GM10847 (cell line): ENCODE measurements around the gene SPRR1B.

ENCODE experiments used
- POLR2A ChIP-seq: IDR thresholded peaks from 2 replicates; pipeline ENCODE4 v1.6.1; 2011; ENCODE audit not compliant: insufficient read length; ENCODE audit errors: extremely low read depth

SPRR1B gene

DNA sequence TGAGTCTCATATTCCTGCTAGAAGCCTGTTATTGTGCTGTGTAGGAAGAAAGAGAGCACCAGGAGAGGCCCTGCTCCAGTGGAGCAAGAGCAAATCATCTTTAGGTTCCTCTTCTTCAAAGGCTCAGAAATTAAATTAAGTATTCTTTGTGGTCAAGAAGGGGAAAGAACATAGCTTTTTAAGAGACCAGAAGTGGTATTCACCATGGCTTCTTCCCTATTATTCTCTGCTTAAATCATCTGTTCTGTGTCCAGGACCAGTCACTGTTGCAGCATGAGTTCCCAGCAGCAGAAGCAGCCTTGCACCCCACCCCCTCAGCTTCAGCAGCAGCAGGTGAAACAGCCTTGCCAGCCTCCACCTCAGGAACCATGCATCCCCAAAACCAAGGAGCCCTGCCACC lies 1.1 kb downstream of the SPRR1B start:
- TF ChIP-seq POLR2A = no peak

DNA sequence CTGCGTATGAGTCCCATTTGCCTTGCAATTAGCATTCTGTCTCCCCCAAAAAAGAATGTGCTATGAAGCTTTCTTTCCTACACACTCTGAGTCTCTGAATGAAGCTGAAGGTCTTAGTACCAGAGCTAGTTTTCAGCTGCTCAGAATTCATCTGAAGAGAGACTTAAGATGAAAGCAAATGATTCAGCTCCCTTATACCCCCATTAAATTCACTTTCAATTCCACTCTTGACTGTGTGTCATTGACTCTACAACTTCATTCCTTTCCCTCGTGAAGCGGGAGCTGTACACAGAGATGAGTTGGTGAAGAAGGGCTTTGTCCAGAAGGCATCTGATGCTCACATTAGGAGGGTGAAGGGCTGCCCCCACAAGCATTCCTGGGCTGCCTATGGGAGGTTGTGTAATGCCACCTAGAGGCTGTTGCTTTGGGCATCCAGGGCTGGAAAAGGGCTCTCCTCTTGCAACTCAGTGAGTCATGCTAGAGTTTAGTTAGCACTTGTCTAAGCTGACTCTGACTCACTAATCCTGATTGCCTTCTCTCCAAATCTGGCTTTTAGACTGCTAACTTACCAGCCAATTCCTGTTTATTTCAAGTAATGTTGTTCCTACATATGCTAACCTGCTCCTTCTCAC lies 1.8 kb downstream of the SPRR1B start:
- no peak for TF ChIP-seq POLR2A

DNA sequence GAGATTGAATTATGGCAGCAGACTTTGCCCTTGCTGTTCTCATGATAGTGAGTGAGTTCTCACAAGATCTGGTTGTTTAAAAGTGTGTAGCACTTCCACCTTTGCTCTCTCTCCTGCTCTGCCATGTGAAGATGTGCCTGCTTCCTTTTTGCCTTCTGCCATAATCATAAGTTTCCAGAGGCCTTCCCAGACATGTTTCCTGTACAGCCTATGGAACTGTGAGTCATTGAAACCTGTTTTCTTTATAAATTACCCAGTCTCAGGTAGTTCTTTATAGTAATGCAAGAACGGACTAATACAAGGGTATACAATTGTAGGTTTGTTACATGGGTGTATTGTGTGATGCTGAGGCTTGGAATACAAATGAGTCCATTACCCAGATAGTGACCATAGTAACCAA lies 4.2 kb downstream of the SPRR1B start:
- TF ChIP-seq POLR2A = no peak

DNA sequence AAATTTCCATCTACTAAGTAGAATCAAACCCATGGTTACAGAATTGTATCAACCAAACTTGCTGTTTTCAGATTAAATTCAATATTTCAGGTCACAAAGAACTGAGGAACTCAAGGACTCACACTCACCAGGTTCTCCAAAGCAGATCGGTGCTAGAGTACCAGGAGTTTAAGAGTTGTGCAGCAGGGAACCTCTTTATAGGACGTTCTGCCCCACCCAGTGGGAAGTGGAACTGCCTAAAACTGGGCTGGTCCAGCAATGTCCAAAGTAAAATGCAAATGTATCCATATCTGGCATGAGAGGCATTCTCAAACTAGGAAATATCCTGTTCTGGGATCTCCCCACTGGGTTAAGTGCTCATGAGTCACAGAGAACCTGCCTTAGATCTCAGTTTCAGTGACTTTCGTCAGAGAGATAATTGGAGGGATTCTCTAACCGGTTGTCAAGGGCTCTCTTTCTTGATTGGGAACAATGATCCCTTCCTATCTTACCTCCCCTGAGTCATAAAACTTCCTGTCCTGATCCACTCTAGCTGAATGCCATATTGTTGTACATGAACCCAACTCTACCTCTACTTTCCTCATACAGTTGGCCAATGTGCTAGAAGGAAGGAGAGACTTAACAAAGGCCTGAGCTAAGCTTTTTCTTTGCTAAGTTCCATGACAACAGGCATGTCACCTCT lies 10.1 kb downstream of the SPRR1B start, which contains the start of gene SPRR2D:
SPRR2D (minus strand) TSS at position 171 of the 682 bp plus-strand sequence. CDS start 774 bp downstream, outside the sequence.
- TF ChIP-seq POLR2A = no peak

DNA sequence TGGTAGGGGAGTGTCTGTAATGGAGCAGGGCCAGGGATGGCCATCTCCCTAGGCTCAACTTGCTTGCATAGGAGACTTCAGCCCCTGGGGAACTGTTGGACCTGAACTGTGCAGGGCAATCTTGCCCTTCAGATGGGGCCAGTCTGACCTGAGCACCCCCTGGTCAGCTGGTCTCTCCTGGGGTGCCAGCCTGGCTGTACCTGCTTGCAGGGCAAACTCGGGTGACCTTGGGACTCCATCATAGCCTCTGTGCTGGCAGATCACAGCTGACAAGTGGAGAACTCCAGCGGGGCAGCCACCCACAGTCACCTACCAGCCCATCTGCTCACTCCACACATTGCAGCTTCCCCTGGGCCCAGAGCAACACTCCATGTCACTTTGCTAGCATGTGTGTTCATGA lies 18.2 kb downstream of the SPRR1B start:
- TF ChIP-seq POLR2A = no peak

DNA sequence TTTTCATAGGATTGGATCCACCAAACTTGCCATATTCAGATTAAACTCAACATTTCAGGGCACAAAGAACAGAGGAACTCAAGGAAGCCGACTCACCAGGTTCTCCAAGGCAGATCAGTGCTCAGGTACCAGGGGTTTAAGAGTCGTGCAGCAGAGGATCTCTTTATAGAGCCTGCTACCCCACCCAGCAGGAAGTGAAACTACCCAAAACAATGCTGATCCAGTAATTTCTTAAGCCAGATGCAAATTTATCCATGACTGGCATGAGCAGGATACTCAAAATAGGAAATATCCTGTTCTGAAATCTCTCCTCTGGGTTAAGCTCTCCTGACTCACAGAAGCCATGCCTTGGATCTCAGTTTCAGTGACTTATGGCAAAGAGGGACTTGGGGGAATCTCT lies 26.4 kb downstream of the SPRR1B start, which contains the start of gene SPRR2A:
SPRR2A (minus strand) TSS at position 138 of the 400 bp plus-strand sequence. CDS start 777 bp downstream, outside the sequence.
- TF ChIP-seq POLR2A = no peak

DNA sequence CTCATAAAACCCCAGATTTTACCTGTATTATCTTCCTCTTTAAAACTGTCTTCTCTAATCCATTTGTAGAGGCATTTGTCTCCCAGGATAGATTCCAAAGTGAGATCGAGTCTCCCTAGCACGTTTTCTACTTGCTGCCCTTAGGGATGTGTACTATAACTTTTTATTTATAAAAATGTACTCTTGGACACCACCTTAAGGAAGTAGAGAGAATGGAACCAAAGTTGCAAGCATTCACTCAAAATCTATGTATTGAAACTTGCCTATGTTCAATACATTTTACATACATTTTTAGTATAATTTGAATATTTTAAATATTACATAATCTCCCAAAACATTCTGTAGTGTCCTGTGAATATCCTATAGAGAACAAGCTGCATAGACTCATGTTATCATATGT lies 27.2 kb downstream of the SPRR1B start:
- TF ChIP-seq POLR2A = no peak

DNA sequence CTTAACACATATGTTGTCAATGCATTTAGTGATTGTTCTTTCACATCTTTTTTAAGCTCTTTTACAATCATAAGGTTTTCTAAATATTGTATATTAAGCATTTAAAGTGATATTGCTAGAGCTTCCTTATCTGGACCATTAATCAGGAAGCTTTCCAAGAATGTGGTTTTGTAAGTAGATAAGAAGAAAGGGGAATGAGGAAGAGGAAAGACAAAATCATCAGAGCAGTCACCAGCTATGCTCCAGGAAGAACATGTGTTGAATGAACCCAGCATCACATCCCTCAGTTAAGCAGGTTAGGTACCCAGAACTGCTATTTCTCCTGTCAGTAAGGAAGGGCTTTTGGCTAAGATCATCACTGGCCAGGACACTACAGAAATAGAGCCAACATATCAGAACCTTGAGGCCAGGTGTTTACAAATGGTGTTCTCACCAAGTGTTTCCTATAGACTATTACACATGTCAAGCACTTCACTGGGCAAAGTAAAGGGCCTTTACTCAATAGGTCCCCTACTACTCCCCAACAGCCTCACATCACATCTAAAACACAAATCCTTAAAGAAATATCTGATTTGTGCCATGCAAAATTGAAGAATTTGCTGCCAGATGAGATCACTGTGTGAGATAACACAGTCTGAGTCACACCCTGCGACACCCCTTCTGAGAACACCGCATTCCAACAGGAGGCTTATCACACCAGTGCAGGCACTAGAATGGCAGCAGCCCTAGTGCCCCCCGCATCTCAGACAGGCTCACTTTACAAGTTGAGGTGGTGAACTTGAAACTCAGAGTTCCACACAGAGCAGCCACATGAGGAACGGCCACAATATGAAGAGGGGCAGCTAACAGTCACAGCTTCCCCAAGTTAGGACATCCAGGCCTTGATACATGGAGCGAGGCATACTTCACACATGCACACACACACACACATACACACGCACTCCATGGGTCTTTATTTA lies 28.1 kb downstream of the SPRR1B start:
- TF ChIP-seq POLR2A = no peak

DNA sequence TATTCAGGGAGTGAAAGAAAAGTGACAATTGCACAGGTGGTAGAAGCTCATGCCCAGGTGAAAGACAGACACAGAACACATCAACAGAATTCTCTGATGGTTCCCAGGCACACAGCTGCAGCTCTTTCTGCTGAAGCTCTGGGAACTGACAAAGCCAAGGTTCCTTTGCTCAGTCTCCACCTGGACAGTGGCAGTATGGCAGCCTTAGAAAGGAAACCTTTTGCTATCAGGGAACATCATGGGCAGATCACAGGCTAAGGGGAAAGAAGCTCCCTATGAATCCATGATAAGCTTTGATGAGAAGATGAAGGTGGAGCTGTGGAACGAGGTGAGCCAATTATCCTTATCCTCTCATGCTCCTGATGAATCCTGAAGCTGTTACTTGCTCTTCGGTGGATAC lies 39.2 kb downstream of the SPRR1B start:
- no peak for TF ChIP-seq POLR2A

DNA sequence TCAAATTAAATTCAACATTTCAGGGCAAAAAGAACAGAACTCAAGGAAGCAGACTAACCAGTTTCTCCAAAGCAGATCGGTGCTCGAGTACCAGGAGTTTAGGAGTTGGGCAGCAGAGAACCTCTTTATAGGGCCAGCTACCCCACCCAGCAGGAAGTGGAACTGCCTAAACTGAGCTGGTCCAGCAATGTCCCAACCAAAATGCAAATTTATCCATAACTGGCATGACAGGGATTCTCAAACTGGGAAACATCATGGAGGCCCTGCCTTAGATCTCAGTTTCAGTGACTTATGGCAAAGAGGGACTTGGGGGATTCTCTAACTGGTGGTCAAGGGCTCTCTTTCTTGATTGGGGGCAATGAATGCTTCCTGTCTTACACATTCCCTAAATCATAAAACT lies 40.5 kb downstream of the SPRR1B start, which contains the start of gene SPRR2B:
SPRR2B (minus strand) TSS at position 101 of the 400 bp plus-strand sequence. CDS start 772 bp downstream, outside the sequence.
- no peak for TF ChIP-seq POLR2A

DNA sequence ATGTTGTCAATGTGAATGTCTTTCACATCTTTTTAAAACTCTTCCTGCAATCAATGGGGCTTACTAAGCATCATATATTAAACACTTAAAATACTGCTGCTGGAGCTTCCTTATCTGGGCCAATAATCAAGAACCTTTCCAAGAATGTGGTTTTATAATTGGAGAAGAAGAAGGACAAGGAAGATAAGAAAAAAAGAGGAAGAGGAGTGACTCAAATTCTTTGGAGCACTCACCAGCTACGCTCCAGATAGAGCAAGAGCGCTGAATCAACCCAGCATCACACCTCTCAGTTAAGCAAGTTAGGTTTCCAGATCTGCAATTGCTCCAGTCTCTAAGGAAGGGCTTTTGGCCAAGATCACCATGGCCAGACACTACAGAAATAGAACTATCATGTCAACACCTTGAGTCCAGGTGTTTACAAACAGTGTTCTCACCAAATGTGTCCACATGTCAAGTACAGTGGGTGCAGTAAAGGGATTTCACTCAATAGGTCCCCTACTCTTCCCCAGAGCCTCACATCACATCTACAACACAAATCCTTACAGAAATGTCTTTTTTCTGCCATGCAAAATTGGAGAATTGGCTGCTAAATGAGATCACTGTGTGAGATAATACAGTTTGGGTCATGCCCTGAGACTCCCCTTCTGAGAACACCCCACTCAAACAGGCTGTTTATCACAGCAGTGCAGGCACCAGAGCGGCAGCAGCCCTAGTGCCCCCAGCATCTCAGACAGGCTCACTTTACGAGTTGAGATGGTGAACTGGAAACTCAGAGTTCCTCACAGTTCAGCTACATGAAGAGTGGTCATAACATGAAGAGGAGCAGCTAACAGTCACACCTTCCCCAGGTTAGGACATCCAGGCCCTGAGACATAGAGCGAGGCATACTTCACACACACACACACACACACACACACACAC lies 42.1 kb downstream of the SPRR1B start:
- no peak for TF ChIP-seq POLR2A

DNA sequence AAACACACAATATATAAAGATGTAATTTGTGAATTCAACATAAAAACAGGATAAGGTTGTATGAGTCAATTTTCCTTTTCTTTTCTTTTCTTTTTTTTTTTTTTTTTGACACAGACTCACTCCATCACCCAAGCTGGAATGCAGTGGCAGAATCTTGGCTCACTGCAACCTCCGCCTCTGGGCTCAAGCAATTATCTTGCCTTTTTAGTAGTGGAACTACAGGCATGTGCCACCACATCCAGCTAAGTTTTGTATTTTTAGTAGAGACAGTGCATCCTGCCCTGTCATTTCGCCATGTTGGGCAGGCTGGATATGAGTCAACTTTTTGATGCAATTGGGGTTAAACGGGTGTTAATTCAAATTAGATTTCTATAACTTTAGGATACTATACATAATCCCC lies 50.7 kb downstream of the SPRR1B start:
- TF ChIP-seq POLR2A = no peak
